ENCODE data around the gene SH3PXD2A.

SH3PXD2A gene

GRCh38 chr10:103787331-103787730 is 68.0 kb downstream of the SH3PXD2A start:
- DNase-seq (ENCODE audit: low read depth, low spot score), result no peak
- H3K4me3 ChIP-seq (ENCODE audit: low read depth, low read length), result no peak overlapping the region
- in situ Hi-C loops (cut with HindIII; ENCODE audit: low sequenced_read_pairs), result no loop called here
- no peak for TF ChIP-seq CTCF (IDR thresholded peaks at IDR 0.05; ENCODE audit: low read depth, low read length)

GRCh38 chr10:103786020-103786419 is 69.4 kb downstream of the SH3PXD2A start:
- H3K4me3 ChIP-seq (ENCODE audit: low read depth, low read length), result no peak overlapping the region
- no peak for TF ChIP-seq CTCF (IDR thresholded peaks at IDR 0.05; ENCODE audit: low read depth, low read length)
- no peak for DNase-seq (ENCODE audit: low read depth, low spot score)
- in situ Hi-C loops (cut with HindIII; ENCODE audit: low sequenced_read_pairs), result no loop called here

DNA sequence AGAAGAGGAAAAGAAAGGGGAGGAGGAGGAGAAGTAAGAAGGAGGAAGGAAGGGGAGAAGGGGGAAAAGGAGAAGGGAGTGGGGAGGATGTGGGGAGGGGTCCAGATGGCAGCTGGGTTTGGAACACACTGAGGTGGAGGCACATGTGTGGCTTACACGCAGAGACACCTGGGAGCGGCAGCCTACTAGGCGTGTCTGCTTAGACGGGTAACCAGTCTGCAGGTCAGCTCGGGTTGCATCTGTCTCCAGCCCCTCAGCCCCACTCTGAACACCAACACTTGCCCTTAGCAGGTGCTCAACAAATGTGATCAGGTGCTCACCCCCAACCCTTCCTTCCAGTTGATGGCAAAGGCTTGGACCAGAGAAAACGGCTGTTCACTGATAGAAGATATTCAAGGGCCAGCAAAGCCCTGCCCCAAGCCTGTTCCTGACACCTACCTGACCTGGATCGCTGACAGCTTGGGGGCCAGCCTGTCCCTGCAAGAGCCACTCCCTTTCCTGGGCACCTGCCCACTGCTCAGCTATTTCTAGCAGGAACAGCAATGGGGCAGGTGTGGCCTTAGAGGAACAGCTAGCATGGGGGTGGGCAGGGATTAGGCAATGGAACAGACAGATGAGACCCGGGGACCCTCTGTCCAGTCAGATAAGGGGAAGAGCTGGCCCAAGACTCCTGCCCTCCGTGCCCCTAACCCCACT is 70.5 kb downstream of the SH3PXD2A start:
- no peak overlapping the region for H3K4me3 ChIP-seq (ENCODE audit: low read depth, low read length)
- DNase-seq (ENCODE audit: low read depth, low spot score), result no peak
- in situ Hi-C loops (cut with HindIII; ENCODE audit: low sequenced_read_pairs), result no loop called here
- TF ChIP-seq CTCF (IDR thresholded peaks at IDR 0.05; ENCODE audit: low read depth, low read length), result no peak

DNA sequence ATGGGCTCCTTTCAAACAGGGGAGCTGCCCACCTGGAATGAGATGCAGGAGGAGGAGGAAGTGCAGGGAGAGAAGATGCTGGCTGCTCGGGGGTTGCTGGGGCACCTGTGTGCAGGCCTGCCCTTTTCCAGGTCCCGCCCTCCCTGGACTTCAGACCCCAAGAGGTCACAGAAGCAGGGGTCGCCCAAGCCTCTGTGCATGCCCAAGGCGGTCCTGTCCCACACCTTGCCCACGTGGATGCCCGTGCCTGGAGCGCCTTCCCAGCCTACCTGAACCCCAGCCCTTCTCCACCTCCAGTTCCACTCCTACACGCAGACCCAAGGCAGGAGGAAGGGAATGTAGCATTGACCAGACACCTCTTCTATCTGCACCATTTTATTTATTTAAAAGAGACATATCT is 71.3 kb downstream of the SH3PXD2A start:
- in situ Hi-C loops (cut with HindIII; ENCODE audit: low sequenced_read_pairs), result no loop called here
- no peak for DNase-seq (ENCODE audit: low read depth, low spot score)
- no peak for TF ChIP-seq CTCF (IDR thresholded peaks at IDR 0.05; ENCODE audit: low read depth, low read length)
- no peak overlapping the region for H3K4me3 ChIP-seq (ENCODE audit: low read depth, low read length)

GRCh38 chr10:103783681-103784080 is 71.7 kb downstream of the SH3PXD2A start:
- no peak for DNase-seq (ENCODE audit: low read depth, low spot score)
- in situ Hi-C loops (cut with HindIII; ENCODE audit: low sequenced_read_pairs), result no loop called here
- H3K4me3 ChIP-seq (ENCODE audit: low read depth, low read length), result no peak overlapping the region
- no peak for TF ChIP-seq CTCF (IDR thresholded peaks at IDR 0.05; ENCODE audit: low read depth, low read length)

GRCh38 chr10:103781329-103782061 is 73.9 kb downstream of the SH3PXD2A start:
- in situ Hi-C loops (cut with HindIII; ENCODE audit: low sequenced_read_pairs), result no loop called here
- TF ChIP-seq CTCF (IDR thresholded peaks at IDR 0.05; ENCODE audit: low read depth, low read length), result peak; percentile 57
- peak; percentile 96 for DNase-seq (ENCODE audit: low read depth, low spot score)

More at GRCh38 chr10:103781329-103782061, 73.9 kb downstream of the SH3PXD2A start:
- no peak overlapping the region for H3K4me3 ChIP-seq (ENCODE audit: low read depth, low read length)
